Measurements from ENCODE around the gene PPP1R1C. TPM values are rescaled to one million over a fixed set of nuclear protein-coding genes. Genes with fewer than 3 reads are reported as not detected.

The PPP1R1C gene
- total RNA-seq, 4 donors from 2014 or later: 1.5 to 6.3 TPM; not detected in 2

GRCh38 chr2:182113334-182113733 lies 127.7 kb downstream of the PPP1R1C start:
- no peak for TF ChIP-seq POLR2A (IDR thresholded peaks at IDR 0.05)
- TF ChIP-seq, protein P1, sequence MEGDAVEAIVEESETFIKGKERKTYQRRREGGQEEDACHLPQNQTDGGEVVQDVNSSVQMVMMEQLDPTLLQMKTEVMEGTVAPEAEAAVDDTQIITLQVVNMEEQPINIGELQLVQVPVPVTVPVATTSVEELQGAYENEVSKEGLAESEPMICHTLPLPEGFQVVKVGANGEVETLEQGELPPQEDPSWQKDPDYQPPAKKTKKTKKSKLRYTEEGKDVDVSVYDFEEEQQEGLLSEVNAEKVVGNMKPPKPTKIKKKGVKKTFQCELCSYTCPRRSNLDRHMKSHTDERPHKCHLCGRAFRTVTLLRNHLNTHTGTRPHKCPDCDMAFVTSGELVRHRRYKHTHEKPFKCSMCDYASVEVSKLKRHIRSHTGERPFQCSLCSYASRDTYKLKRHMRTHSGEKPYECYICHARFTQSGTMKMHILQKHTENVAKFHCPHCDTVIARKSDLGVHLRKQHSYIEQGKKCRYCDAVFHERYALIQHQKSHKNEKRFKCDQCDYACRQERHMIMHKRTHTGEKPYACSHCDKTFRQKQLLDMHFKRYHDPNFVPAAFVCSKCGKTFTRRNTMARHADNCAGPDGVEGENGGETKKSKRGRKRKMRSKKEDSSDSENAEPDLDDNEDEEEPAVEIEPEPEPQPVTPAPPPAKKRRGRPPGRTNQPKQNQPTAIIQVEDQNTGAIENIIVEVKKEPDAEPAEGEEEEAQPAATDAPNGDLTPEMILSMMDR (IDR thresholded peaks at IDR 0.05): no peak
- DNase-seq (ENCODE audit: low spot score in 2 of 2): no peak
- no peak overlapping the region for H3K4me3 ChIP-seq (ENCODE audit: low read depth, poor library complexity, severe bottlenecking)
- intact Hi-C loops (cut with DNase I; ENCODE audit: low total_unique reads): no loop called here
- 74 to 83% methylated on average over 3 of the region's 3 CpGs for WGBS, 2 donors

GRCh38 chr2:182115258-182115657 lies 129.6 kb downstream of the PPP1R1C start:
- intact Hi-C loops (cut with DNase I; ENCODE audit: low total_unique reads): no loop called here
- H3K4me3 ChIP-seq (ENCODE audit: low read depth, poor library complexity, severe bottlenecking): no peak overlapping the region
- TF ChIP-seq, protein P1 (IDR thresholded peaks at IDR 0.05): no peak
- no peak for TF ChIP-seq POLR2A (IDR thresholded peaks at IDR 0.05)
- DNase-seq (ENCODE audit: low spot score in 2 of 2): no peak

- intact Hi-C loops (cut with DNase I; ENCODE audit: low total_unique reads): no loop called here
- 85 to 90% methylated on average over 2 of the region's 2 CpGs for WGBS, 2 donors
- TF ChIP-seq POLR2A (IDR thresholded peaks at IDR 0.05): no peak
- TF ChIP-seq, protein P1 (IDR thresholded peaks at IDR 0.05): no peak
- DNase-seq (ENCODE audit: low spot score in 2 of 2): no peak
- no peak overlapping the region for H3K4me3 ChIP-seq (ENCODE audit: low read depth, poor library complexity, severe bottlenecking)
Observed at GRCh38 chr2:182116774-182117173, 131.1 kb downstream of the PPP1R1C start.

DNA sequence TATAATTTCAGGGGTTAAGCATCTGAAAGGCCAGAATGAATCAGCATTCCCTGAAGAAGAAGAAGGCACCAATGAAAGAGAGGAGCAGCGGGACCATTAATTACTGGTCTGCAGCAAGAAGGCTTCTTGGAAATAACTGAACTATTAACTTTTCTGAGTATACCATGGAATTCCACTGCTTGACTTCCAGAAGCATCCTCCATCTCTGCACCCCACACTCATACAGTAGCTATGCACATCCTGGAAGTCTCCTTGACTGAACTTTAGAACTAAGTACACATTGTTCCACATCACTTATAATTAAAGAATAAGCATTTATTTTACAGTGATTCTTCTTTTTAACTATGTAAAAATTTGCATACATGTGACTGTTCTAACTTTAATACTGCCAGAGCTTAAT lies 131.5 kb downstream of the PPP1R1C start:
- no peak overlapping the region for H3K4me3 ChIP-seq (ENCODE audit: low read depth, poor library complexity, severe bottlenecking)
- TF ChIP-seq POLR2A (IDR thresholded peaks at IDR 0.05): no peak
- TF ChIP-seq, protein P1 (IDR thresholded peaks at IDR 0.05): no peak
- intact Hi-C loops (cut with DNase I; ENCODE audit: low total_unique reads): no loop called here
- DNase-seq (ENCODE audit: low spot score in 2 of 2): no peak
- 87 to 88% methylated on average over 1 of the region's 1 CpG for WGBS, 2 donors

GRCh38 chr2:182128821-182129707 lies 143.4 kb downstream of the PPP1R1C start:
- 26 to 31% methylated on average over 3 of the region's 3 CpGs for WGBS, 2 donors
- no peak for DNase-seq (ENCODE audit: low spot score in 2 of 2)
- intact Hi-C loops (cut with DNase I; ENCODE audit: low total_unique reads): no loop called here
- H3K4me3 ChIP-seq (ENCODE audit: low read depth, poor library complexity, severe bottlenecking): no peak overlapping the region
- no peak for TF ChIP-seq POLR2A (IDR thresholded peaks at IDR 0.05)
- TF ChIP-seq, protein P1 (IDR thresholded peaks at IDR 0.05): no peak
